Coronary artery (tissue), 2 donors: ENCODE results near the gene APAF1.

Experiments used
- DNase-seq: peaks from one replicate; pipeline ENCODE4 v3.0.0-alpha.2; 2017; ENCODE audit warnings: low spot score
- H3K27ac ChIP-seq, 2 donors: fragments of 200-600 bp; sonication (generic); one replicate each; pipeline ENCODE4 v1.5.1; 2016 to 2019
- H3K4me3 ChIP-seq: fragments of 200-600 bp; sonication (generic); 2 replicates; pipeline ENCODE4 v1.5.1; 2016; ENCODE audit warnings: mild to moderate bottlenecking, moderate library complexity
- TF ChIP-seq, protein P1 (sequence below): fragments of 200-600 bp; sonication (generic); IDR thresholded peaks from one replicate; pipeline ENCODE4 v1.5.1; 2019; ENCODE audit warnings: antibody characterized with exemption

APAF1 gene

DNA sequence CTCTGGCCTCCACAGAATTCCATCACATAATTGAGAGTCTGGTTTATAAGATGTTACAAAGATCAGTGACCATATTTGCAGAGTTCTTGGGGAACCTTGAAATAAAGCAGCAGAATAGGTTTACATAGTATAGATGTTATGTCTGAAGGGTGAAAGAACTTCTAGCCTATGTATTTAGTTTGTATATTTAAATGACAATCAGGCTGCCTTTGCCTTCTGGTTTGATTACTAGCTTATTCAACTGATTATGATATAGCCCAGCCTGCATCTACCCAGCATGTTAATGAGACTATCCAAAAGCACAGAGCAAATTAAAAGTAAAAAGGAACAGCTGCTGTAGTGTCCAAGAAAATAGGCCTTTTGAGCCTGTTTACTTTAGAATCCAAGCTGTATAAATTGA lies 85.3 kb downstream of the APAF1 start:
- H3K27ac ChIP-seq = no peak overlapping the region
- DNase-seq = no peak

DNA sequence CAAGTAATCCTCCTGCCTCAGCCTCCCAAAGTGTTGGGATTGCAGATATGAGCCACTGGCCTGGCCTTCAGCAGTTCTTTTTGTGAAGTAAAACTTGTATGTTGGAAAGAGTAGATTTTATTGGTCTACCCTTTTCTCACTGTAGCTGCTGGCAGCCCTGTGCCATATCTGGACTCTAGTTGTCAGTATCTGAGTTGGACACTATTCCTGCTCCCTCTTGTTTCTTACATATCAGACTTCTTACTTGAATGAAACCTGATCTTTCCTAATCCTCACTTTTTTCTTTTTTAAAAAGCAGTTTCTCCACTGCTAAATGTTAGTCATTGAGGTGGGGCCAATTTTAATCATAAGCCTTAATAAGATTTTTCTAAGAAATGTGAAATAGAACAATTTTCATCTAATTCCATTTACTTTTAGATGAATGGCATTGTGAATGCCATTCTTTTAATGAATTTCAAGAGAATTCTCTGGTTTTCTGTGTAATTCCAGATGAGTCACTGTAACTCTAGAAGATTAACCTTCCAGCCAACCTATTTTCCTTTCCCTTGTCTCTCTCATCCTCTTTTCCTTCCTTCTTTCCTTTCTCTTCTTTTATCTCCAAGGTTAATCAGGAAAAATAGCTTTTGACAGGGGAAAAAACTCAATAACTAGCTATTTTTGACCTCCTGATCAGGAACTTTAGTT lies 88.7 kb downstream of the APAF1 start:
- Histone ChIP-seq H3K4me3 (no peak overlapping the region), H3K27ac (no peak overlapping the region)
- TF ChIP-seq, protein P1, sequence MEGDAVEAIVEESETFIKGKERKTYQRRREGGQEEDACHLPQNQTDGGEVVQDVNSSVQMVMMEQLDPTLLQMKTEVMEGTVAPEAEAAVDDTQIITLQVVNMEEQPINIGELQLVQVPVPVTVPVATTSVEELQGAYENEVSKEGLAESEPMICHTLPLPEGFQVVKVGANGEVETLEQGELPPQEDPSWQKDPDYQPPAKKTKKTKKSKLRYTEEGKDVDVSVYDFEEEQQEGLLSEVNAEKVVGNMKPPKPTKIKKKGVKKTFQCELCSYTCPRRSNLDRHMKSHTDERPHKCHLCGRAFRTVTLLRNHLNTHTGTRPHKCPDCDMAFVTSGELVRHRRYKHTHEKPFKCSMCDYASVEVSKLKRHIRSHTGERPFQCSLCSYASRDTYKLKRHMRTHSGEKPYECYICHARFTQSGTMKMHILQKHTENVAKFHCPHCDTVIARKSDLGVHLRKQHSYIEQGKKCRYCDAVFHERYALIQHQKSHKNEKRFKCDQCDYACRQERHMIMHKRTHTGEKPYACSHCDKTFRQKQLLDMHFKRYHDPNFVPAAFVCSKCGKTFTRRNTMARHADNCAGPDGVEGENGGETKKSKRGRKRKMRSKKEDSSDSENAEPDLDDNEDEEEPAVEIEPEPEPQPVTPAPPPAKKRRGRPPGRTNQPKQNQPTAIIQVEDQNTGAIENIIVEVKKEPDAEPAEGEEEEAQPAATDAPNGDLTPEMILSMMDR = no peak
- DNase-seq = no peak

More for the DNA sequence above, 85.3 kb downstream of the APAF1 start:
- no peak overlapping the region for H3K4me3 ChIP-seq
- TF ChIP-seq, protein P1 = no peak

DNA sequence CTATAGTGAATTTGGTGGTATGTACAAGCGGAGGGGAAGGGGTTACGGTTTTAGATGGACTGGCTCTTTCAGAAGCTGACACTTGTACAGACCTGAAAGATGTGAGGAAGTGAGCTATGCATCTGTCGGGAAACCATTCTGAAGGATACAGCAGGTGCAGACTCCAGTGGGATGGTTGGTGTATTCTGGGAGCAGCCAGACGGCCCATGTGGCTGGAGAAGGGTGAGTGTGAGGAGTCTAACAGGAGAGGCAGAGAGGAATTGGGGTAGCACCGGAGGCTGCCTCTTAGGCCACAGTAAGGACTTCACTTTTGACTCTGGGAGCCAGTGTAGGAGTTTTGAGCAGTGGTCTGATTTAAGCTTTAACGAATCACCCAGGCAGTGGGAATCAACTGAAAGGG lies 90.7 kb downstream of the APAF1 start:
- Histone ChIP-seq H3K4me3 (no peak overlapping the region), H3K27ac (no peak overlapping the region)
- no peak for DNase-seq
- TF ChIP-seq, protein P1 = no peak

DNA sequence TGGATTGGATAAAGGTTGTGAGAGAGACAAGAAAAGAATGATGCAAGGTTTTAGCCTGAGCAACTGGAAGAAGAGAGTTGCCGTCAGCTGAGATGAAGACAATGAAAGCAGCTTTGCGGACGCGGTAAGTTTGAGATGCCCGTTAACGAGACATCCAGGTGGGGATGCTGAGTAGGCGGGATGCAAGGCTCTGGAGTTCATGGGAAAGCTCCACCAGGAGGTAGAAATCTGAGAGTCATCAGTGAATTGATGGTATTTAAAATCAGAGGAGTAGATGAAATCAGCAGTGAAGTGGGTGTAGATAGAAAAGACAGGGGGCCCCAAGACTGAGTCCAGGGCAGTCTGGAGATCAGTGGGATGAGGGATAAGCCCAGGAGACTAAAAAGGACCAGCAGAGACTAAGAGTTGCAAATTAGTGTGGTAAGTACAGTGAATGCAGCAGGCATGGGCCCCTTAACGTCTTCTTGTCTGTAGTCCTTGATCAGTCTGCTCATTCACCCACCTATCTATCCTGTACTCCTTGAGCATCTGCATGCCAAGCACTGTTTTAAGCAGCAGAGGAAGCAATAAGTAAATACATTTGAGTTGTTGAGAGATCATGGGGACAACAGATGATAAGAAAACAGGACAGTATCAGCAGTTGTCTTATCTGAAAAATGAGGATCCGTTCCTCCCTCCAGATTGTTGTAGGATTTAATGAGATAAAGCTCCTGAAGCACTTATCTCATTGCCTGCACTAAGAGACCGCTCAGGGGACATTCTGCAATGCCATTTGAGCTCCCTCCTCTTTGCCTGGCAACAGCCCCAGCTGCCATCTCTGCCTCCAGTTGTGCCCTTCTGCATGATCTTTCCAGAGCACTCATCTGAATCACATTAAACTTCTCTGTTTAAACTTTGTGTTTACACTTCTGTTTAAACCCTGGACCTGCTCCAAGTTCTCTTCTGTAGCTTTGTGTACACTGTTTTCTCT lies 91.5 kb downstream of the APAF1 start:
- DNase-seq = no peak
- Histone ChIP-seq H3K4me3 (no peak overlapping the region), H3K27ac (no peak overlapping the region)
- TF ChIP-seq, protein P1 = no peak

DNA sequence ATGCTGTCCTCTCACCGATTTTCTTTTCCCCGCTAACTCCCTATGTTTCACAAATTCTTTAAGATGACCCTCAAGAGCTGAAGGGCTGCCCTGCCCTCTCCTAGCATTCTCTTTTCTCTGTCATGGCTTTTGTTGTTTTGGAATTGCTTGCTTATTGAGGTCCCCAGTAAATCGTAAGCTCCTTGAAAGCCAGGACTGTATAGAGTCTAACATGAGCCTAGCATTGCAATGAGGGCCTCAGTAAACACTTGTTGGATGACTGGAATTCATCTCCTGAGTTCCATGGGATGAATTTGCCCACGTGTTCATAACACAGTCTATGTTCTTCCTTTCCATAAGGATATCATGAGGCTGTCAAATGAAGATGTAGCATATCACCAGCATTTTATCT lies 92.2 kb downstream of the APAF1 start:
- Histone ChIP-seq H3K4me3 (no peak overlapping the region), H3K27ac (no peak overlapping the region)
- TF ChIP-seq, protein P1 = no peak
- no peak for DNase-seq

DNA sequence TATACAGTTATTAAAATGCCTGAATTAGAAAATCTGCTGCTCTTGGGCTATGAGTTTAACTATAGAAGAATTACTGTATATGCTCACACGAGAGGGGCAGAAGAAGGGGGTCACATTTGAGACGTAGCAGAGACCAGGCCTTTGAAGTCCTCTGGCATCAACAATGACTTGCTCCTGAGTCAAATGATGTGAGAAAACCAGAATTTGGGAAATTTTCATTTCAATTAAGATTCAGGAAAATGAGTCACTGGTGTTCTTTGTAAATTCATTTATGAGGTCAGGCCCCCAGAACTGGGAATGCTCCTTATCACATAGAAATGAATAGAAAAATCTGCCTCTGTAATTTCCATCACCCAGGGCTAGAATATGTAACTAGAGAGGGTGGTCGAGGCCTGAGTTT lies 92.9 kb downstream of the APAF1 start:
- TF ChIP-seq, protein P1 = no peak
- H3K4me3 ChIP-seq = no peak overlapping the region
- no peak for DNase-seq
- H3K27ac ChIP-seq = no peak overlapping the region
